Ammon's horn (tissue), 1 donor: ENCODE data around the gene BRD2.

Source experiments
- DNase-seq: peaks from one replicate; pipeline ENCODE4 v3.0.0-alpha.2; 2016; ENCODE audit warnings: low spot score

Gene BRD2

DNA sequence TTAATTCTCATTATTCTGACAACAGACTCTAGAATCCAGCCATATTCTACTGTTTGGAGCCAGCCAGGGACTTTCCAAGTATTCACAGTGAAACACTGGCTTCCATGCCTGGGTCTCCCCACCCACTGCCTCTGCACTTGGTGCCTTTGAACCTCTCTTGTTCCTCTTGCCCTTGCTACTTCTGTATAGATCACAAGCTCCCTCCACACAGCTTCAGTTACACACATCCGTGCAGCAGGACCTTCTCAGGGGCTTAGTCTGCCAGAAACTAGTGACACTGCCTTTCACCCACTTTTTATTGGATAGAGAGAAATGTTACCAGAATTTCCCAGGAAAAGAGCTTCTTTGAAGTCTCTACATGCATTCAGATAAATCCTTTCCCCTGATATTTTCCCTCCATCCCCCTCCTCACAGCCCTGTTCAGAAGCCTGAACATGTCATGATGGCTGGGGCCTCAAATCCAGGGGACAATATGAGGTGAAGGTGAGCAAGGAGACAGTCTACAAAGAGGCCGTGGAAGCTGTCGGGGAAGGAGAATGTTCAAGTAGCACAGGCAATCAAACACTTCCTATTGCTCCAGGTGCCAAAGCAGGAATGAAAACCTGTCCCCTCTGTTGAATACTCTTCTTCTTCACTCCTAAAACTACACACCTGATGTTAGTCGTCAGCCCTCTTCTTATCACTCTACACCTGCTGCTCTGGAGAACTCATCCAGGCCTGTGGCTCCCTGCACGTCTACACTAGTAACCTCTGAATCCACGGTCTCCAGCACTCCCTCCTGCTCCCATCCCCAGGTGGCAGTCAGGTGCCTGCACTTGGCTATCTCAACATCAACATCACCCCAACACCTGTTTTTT is 61.2 kb downstream of the BRD2 start:
- DNase-seq: peak; percentile 83

DNA sequence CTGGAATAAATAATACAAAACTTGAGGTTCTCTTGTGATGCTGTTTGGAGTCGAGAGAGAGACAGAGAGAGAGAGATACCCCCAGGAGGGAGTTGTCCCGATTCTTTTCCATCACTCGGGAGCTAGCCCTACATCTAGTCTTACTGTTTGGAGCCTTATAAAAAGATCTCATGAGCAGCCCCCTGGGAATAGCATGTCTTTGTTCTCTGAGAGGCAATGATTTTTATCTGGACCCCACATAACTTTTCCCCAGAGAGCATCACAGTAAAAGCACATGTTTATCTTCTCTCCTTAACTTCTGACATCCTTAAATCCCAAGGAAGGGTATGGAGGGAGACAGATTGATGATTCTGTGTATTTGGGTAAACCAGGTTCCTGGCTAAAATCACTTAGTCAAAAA is 61.9 kb downstream of the BRD2 start:
- DNase-seq: no peak
